HepG2 (cell line): ENCODE data around the gene MC1R. TPM values are rescaled to one million over a fixed set of nuclear protein-coding genes. Genes with fewer than 3 reads are reported as not detected.

Experiments
- ATAC-seq: fragments of 200-7000 bp; cut with Tn5 transposase; 3 replicates; pipeline ENCODE4 v1.9.1; 2020; ENCODE audit warnings: mild to moderate bottlenecking, moderate library complexity
- BruUV-seq: library from RNA; stranded (reverse); fragments of 400-500 nt; replicated peaks from 2 replicates; lab custom pipeline; 2021; lab: Mats Ljungman, UMichigan
- CTCF ChIA-PET: fragments of 300-600 bp; formaldehyde crosslinking; extraction: SDS; loops from one replicate; lab custom pipeline; 2021; ENCODE audit warnings: low total read pairs, inconsistent platforms, low intra/inter-chr PET ratio; lab: Yijun Ruan, JAX
- POLR2A ChIA-PET: fragments of 350-600 bp; sonication (Branson Sonifier 250); formaldehyde crosslinking; loops from one replicate; lab custom pipeline; 2020; ENCODE audit warnings: antibody characterized with exemption, inconsistent platforms; lab: Yijun Ruan, JAX
- DNase-seq: peaks from one replicate; pipeline ENCODE4 v3.0.0-alpha.2; 2015; ENCODE audit warnings: low spot score
- FAIRE-seq: peaks from 3 replicates; lab custom pipeline; 2011; peaks lifted over from hg19 to GRCh38; lab: Jason Lieb, UNC
- H2AFZ ChIP-seq: one replicate; pipeline ENCODE4 v1.6.1; 2011; ENCODE audit warnings: low read length, inconsistent platforms
- H3K27ac ChIP-seq: fragments of 300-600 bp; 3 replicates; pipeline ENCODE4 v1.8.0; 2011; ENCODE audit warnings: mixed run types, mild to moderate bottlenecking, mixed read lengths, low read length, inconsistent platforms; ENCODE audit not compliant: insufficient read depth; ENCODE audit errors: extremely low read length
- H3K27me3 ChIP-seq, 2 experiments: fragments of 200-600 bp in 1 of 2; 2 replicates in 1 of 2; 3 replicates in 1 of 2; pipeline versions ENCODE4 v1.6.0 to v1.8.0; 2011; ENCODE audit warnings: low read length in 2 of 2, mild to moderate bottlenecking in 2 of 2, moderate library complexity in 2 of 2, inconsistent platforms in 1 of 2; ENCODE audit not compliant: insufficient read depth in 2 of 2, control insufficient read depth in 1 of 2
- H3K36me3 ChIP-seq, 2 experiments: fragments of 200-600 bp in 1 of 2; replicated peaks in 1 of 2; 2 replicates in 1 of 2; 3 replicates in 1 of 2; pipeline versions ENCODE4 v1.5.1 to v1.8.0; 2011; ENCODE audit warnings: low read length in 2 of 2, inconsistent platforms in 1 of 2; ENCODE audit not compliant: insufficient read depth in 2 of 2, control insufficient read depth in 1 of 2
- H3K4me1 ChIP-seq: 2 replicates; pipeline ENCODE4 v1.5.1; 2012; ENCODE audit warnings: low read length, inconsistent platforms; ENCODE audit not compliant: insufficient read depth
- H3K4me2 ChIP-seq: 2 replicates; pipeline ENCODE4 v1.6.0; 2011; ENCODE audit warnings: low read depth, low read length, inconsistent platforms
- H3K4me3 ChIP-seq, 3 experiments: fragments of 200-600 bp in 1 of 3; sonication (generic), shearing (Covaris generic) in 1 of 3; replicated peaks in 1 of 3; 2 replicates each; pipeline ENCODE4 v1.5.1; 2011 to 2016; ENCODE audit warnings: low read length in 3 of 3, inconsistent platforms in 2 of 3, low read depth in 2 of 3, mild to moderate bottlenecking in 2 of 3, control low read depth in 1 of 3, mixed read lengths in 1 of 3; ENCODE audit not compliant: insufficient read depth in 1 of 3
- H3K79me2 ChIP-seq: one replicate; pipeline ENCODE4 v1.6.1; 2011; ENCODE audit warnings: low read length, inconsistent platforms; ENCODE audit not compliant: insufficient read depth
- H3K9ac ChIP-seq: 2 replicates; pipeline ENCODE4 v1.6.0; 2011; ENCODE audit warnings: mild to moderate bottlenecking, low read depth, low read length, inconsistent platforms; ENCODE audit not compliant: insufficient read depth
- H3K9me3 ChIP-seq: 2 replicates; pipeline ENCODE4 v1.5.1; 2012; ENCODE audit warnings: mild to moderate bottlenecking, low read length
- H4K20me1 ChIP-seq: 2 replicates; pipeline ENCODE4 v1.6.0; 2011; ENCODE audit warnings: inconsistent platforms, mild to moderate bottlenecking, low read length, moderate library complexity; ENCODE audit not compliant: insufficient read depth
- FOXM1 ChIP-seq: sonication (generic); formaldehyde crosslinking; IDR thresholded peaks from 2 replicates; pipeline ENCODE4 v1.5.0; 2020; ENCODE audit warnings: missing genetic modification reagents
- NFRKB ChIP-seq: fragments of 450-650 bp; IDR thresholded peaks from 2 replicates; pipeline ENCODE4 v1.6.1; 2017
- NFYB ChIP-seq: sonication (generic); formaldehyde crosslinking; IDR thresholded peaks from 2 replicates; pipeline ENCODE4 v1.4.0; 2020; ENCODE audit warnings: missing genetic modification reagents
- NFYC ChIP-seq: IDR thresholded peaks from 2 replicates; pipeline ENCODE4 v1.6.1; 2016; ENCODE audit warnings: missing genetic modification reagents, missing compliant biosample characterization
- POGK ChIP-seq: sonication (generic); formaldehyde crosslinking; conservative IDR thresholded peaks from 2 replicates; pipeline ENCODE4 v1.8.0; 2022; ENCODE audit warnings: mild to moderate bottlenecking, moderate library complexity, missing genetic modification reagents
- SP2 ChIP-seq: sonication (generic); formaldehyde crosslinking; IDR thresholded peaks from 2 replicates; pipeline ENCODE4 v1.5.1; 2020; ENCODE audit warnings: mild to moderate bottlenecking, missing genetic modification reagents
- USF2 ChIP-seq, 2 experiments: sonication (generic) in 1 of 2; formaldehyde crosslinking in 1 of 2; IDR thresholded peaks; 2 replicates each; pipeline versions ENCODE4 v1.5.1 to v1.6.1; 2011 to 2020; ENCODE audit warnings: borderline replicate concordance in 1 of 2, low read depth in 1 of 2, low read length in 1 of 2, mild to moderate bottlenecking in 1 of 2, missing genetic modification reagents in 1 of 2, moderate library complexity in 1 of 2
- ZNF687 ChIP-seq: sonication (generic); formaldehyde crosslinking; IDR thresholded peaks from 2 replicates; pipeline ENCODE4 v1.5.1; 2020; ENCODE audit warnings: mild to moderate bottlenecking, missing genetic modification reagents, moderate library complexity
- WGBS: methylation state at CpG from one replicate; pipeline ENCODE4 v1.1.6; 2017; ENCODE audit warnings: low lambda C conversion rate; 5-methylcytosine and 5-hydroxymethylcytosine counted together
- in situ Hi-C: cut with HindIII; loops from 2 replicates; pipeline ENCODE4 v1.10.0; 2017; ENCODE audit warnings: low pct_unique_long_range_greater_than_20kb; ENCODE audit not compliant: extremely low pct_ligation_motif_present
- intact Hi-C: fragments of 100-400 bp; cut with micrococcal nuclease; formaldehyde crosslinking; loops from one replicate; pipeline ENCODE4 v1.10.0; 2022; ENCODE audit not compliant: unreplicated experiment
- polyA plus RNA-seq, 8 experiments: library from polyadenylated mRNA; depleted of rRNA in 3 of 8; stranded (reverse) in 7 of 8; unstranded in 1 of 8; fragments of >200 nt; fragmentation: Illumina TruSeq in 4 of 8; extraction: Trizol in 4 of 8; gene quantifications; 2 replicates each; pipeline versions ENCODE4 v1.2.1 to v1.2.3, GENCODE V29; 2011 to 2016; ENCODE audit warnings: low read depth in 4 of 8, missing spikeins in 1 of 8, mixed read lengths in 1 of 8; ENCODE audit not compliant: insufficient read depth in 1 of 8
- total RNA-seq, 5 experiments: library from RNA; depleted of rRNA; stranded (reverse); fragments of >200 nt; fragmentation: Illumina TruSeq; extraction: Trizol; gene quantifications; 2 replicates each; pipeline ENCODE4 v1.2.3, GENCODE V29; 2016; ENCODE audit warnings: low read depth in 1 of 5

The MC1R gene
- total and polyA plus RNA-seq, 2 of the 13 experiments (the other 11 are each of a cell fraction or from before 2014, with no cell fraction given), result 9.1 to 14.8 TPM

GRCh38 chr16:89957216-89957785 is 38.6 kb downstream of the MC1R start:
- H3K4me2 ChIP-seq, result no peak overlapping the region
- no peaks in the 10 kb centered on the region for H4K20me1 ChIP-seq
- H3K4me3 ChIP-seq, result no peak overlapping the region
- no peaks in the 10 kb centered on the region for H3K9me3 ChIP-seq
- in situ Hi-C loops, result no loop called here
- H3K79me2 ChIP-seq, result no peaks in the 10 kb centered on the region
- DNase-seq (no peak), FAIRE-seq (no peak)
- WGBS, result 93% methylated on average over 9 of the region's 23 CpGs
- ChIA-PET POLR2A (interaction anchor here (0.6 to 1.9 kb wide), 2 partner anchors 35 to 79 kb away, joined by 4 to 6 read pairs; no protein-coding TSS in a partner anchor), CTCF (no interaction called here)
- no TSS peak for BruUV-seq
- H2AFZ ChIP-seq, result no peak overlapping the region
- H3K27ac ChIP-seq, result no peak overlapping the region
- H3K27me3 ChIP-seq, result no peaks in the 10 kb centered on the region
- TF ChIP-seq FOXM1 (CRISPR knock-in tag), result no peak
- TF ChIP-seq NFRKB, result no peak
- TF ChIP-seq, all 625 proteins: peak for 0
- H3K4me1 ChIP-seq, result no peaks in the 10 kb centered on the region
- H3K9ac ChIP-seq, result no peak overlapping the region
- intact Hi-C loops, result no loop called here
- peaks cover 35 to 45% of the 10 kb centered on the region in 2 experiments for H3K36me3 ChIP-seq
- ATAC-seq, result no peak

GRCh38 chr16:89958068-89958467 is 39.4 kb downstream of the MC1R start:
- BruUV-seq, result no TSS peak
- POLR2A ChIA-PET, result interaction anchor here (0.6 to 1.9 kb wide), 2 partner anchors 36 to 80 kb away, joined by 4 to 6 read pairs; no protein-coding TSS in a partner anchor
- Histone ChIP-seq H3K4me3 (no peak overlapping the region), H3K4me2 (no peak overlapping the region), H3K9me3 (no peaks in the 10 kb centered on the region), H3K36me3 (peaks cover 35 to 45% of the 10 kb centered on the region in 2 experiments), H3K9ac (no peak overlapping the region), H3K4me1 (no peaks in the 10 kb centered on the region), H3K79me2 (no peaks in the 10 kb centered on the region), H3K27ac (no peak overlapping the region), H2AFZ (no peak overlapping the region), H4K20me1 (no peaks in the 10 kb centered on the region), H3K27me3 (no peaks in the 10 kb centered on the region)
- DNase-seq, result peak; percentile 54
- WGBS, result 99% methylated on average over 7 of the region's 7 CpGs
- intact Hi-C loops, result no loop called here
- CTCF ChIA-PET, result no interaction called here
- peak; percentile 90 for ATAC-seq
- FAIRE-seq, result peak; percentile 80
- in situ Hi-C loops, result no loop called here
- TF ChIP-seq NFYB (peak; percentile 90), SP2 (CRISPR knock-in tag) (peak; percentile 87), POGK (CRISPR knock-in tag) (no peak), ZNF687 (CRISPR knock-in tag) (0 out of 2 replicates have a peak, but pooled peaks have one; percentile 5), USF2 (IDR thresholded peaks at IDR 0.05; ENCODE audit: low read depth, low read length) (peak; percentile 86), USF2 (CRISPR knock-in tag; IDR thresholded peaks at IDR 0.05; ENCODE audit: borderline replicate concordance) (peak; percentile 93; the same call in 1 of the 2 replicates), NFYC (CRISPR knock-in tag) (peak; percentile 93)
